Esophagus muscularis mucosa (tissue), 4 donors: ENCODE results near the gene TRAFD1. TPM values are rescaled to one million over a fixed set of nuclear protein-coding genes. Genes with fewer than 3 reads are reported as not detected.

ENCODE experiments used
- DNase-seq: peaks from one replicate; pipeline ENCODE4 v3.0.0-alpha.2; 2017; ENCODE audit errors: extremely low spot score
- H3K27ac ChIP-seq, 4 donors: fragments of 200-600 bp; sonication (generic); replicated peaks in 1 of 4; 1 replicate in 3 of 4; 2 replicates in 1 of 4; pipeline ENCODE4 v1.5.1; 2016 to 2019; ENCODE audit warnings: mild to moderate bottlenecking in 1 of 4
- H3K27me3 ChIP-seq, 4 donors: fragments of 200-600 bp; sonication (generic); one replicate each; pipeline versions ENCODE4 v1.5.1 to v1.6.0; 2016 to 2019
- H3K36me3 ChIP-seq, 4 donors: fragments of 200-600 bp; sonication (generic); one replicate each; pipeline ENCODE4 v1.5.1; 2016 to 2019
- H3K4me1 ChIP-seq, 4 donors: fragments of 200-600 bp; sonication (generic); one replicate each; pipeline ENCODE4 v1.5.1; 2016 to 2019
- H3K4me3 ChIP-seq, 4 donors: fragments of 200-600 bp; sonication (generic); 1 replicate in 2 of 4; 2 replicates in 2 of 4; pipeline ENCODE4 v1.5.1; 2016 to 2019; ENCODE audit warnings: mild to moderate bottlenecking in 4 of 4, moderate library complexity in 1 of 4
- H3K9me3 ChIP-seq, 4 donors: fragments of 200-600 bp; sonication (generic); 1 replicate in 3 of 4; 2 replicates in 1 of 4; pipeline ENCODE4 v1.5.1; 2016 to 2019
- CTCF ChIP-seq, 3 experiments: fragments of 200-600 bp in 2 of 3; fragments of 450-650 bp in 1 of 3; sonication (generic) in 2 of 3; IDR thresholded peaks; one replicate each; pipeline ENCODE4 v1.5.1; 2017 to 2019; ENCODE audit warnings: antibody characterized with exemption in 3 of 3, mild to moderate bottlenecking in 2 of 3, moderate library complexity in 1 of 3
- EP300 ChIP-seq: sonication (generic); formaldehyde crosslinking; IDR thresholded peaks from one replicate; pipeline ENCODE4 v1.6.1; 2017; ENCODE audit warnings: antibody characterized with exemption
- POLR2A ChIP-seq: fragments of 450-650 bp; IDR thresholded peaks from one replicate; pipeline ENCODE4 v1.6.1; 2017; ENCODE audit warnings: antibody characterized with exemption, moderate library complexity, mild to moderate bottlenecking, low read depth
- POLR2AphosphoS5 ChIP-seq, 2 donors: sonication (generic); formaldehyde crosslinking; IDR thresholded peaks; one replicate each; pipeline ENCODE4 v1.6.1; 2017; ENCODE audit warnings: antibody characterized with exemption in 2 of 2
- WGBS: methylation state at CpG from one replicate; pipeline ENCODE4 v1.1.5; 2018; 5-methylcytosine and 5-hydroxymethylcytosine counted together
- intact Hi-C: fragments of 100-400 bp; cut with DNase I; formaldehyde crosslinking; loops from one replicate; pipeline ENCODE4 v1.15.1; 2023
- total RNA-seq, 4 donors: library from RNA; depleted of rRNA; stranded (reverse); fragments of >200 nt; gene quantifications; one replicate each; pipeline versions ENCODE4 v1.1.0 to v1.2.1, GENCODE V29; 2016

The TRAFD1 gene
- total RNA-seq, 4 donors from 2014 or later = 27.2 to 37.4 (median 30.6) TPM

- H3K4me1 ChIP-seq = peaks cover 29 to 40% (median 34%) of the 10 kb centered on the region in 4 donors
- TF ChIP-seq CTCF (IDR thresholded peaks at IDR 0.05) (no peak), POLR2AphosphoS5 (IDR thresholded peaks at IDR 0.05) (no peak), EP300 (no peak), POLR2A (no peak)
- no peaks in the 10 kb centered on the region for H3K27me3 ChIP-seq
- peak; percentile 34 for DNase-seq
- peaks cover 37 to 55% (median 53%) of the 10 kb centered on the region in 4 donors for H3K36me3 ChIP-seq
- no peak overlapping the region for H3K4me3 ChIP-seq
- no peaks in the 10 kb centered on the region for H3K9me3 ChIP-seq
- WGBS = 82% methylated on average over 3 of the region's 3 CpGs
- intact Hi-C loops = no loop called here
- no peak overlapping the region for H3K27ac ChIP-seq
These were observed 9.4 kb downstream of the TRAFD1 start for GRCh38 chr12:112134731-112135130.

GRCh38 chr12:112140728-112141127, 15.4 kb downstream of the TRAFD1 start:
- TF ChIP-seq EP300 = no peak
- TF ChIP-seq POLR2A = no peak
- Histone ChIP-seq H3K9me3 (no peaks in the 10 kb centered on the region), H3K36me3 (peaks cover 81 to 100% (median 98%) of the 10 kb centered on the region in 4 donors), H3K27me3 (no peaks in the 10 kb centered on the region), H3K4me1 (no peaks in the 10 kb centered on the region), H3K27ac (no peak overlapping the region), H3K4me3 (no peak overlapping the region)
- 89% methylated on average over 5 of the region's 5 CpGs for WGBS
- no peak for DNase-seq
- intact Hi-C loops = loop anchor here (10.0 kb wide), 1 partner anchor 86 kb away; no protein-coding TSS in a partner anchor

GRCh38 chr12:112146123-112146522, 20.8 kb downstream of the TRAFD1 start:
- Histone ChIP-seq H3K27me3 (no peaks in the 10 kb centered on the region), H3K36me3 (peaks cover 84 to 99% (median 96%) of the 10 kb centered on the region in 4 donors), H3K4me1 (peaks cover 0 to 6% (median 0%) of the 10 kb centered on the region in 4 donors), H3K9me3 (no peaks in the 10 kb centered on the region), H3K4me3 (no peak overlapping the region), H3K27ac (no peak overlapping the region)
- TF ChIP-seq EP300 (no peak), POLR2AphosphoS5 (IDR thresholded peaks at IDR 0.05) (no peak), CTCF (IDR thresholded peaks at IDR 0.05) (no peak), POLR2A (no peak)
- DNase-seq = peak; percentile 17
- intact Hi-C loops = loop anchor here (10.0 kb wide), 1 partner anchor 91 kb away; no protein-coding TSS in a partner anchor
- WGBS = 84% methylated on average over 1 of the region's 1 CpG

GRCh38 chr12:112148031-112148513, 22.7 kb downstream of the TRAFD1 start:
- peaks cover 0 to 6% (median 0%) of the 10 kb centered on the region in 4 donors for H3K4me1 ChIP-seq
- DNase-seq = peak; percentile 21
- H3K27me3 ChIP-seq = no peaks in the 10 kb centered on the region
- peak in 1 of 2 donors; percentile 14 for TF ChIP-seq POLR2AphosphoS5 (IDR thresholded peaks at IDR 0.05)
- TF ChIP-seq POLR2A = no peak
- H3K4me3 ChIP-seq = no peak overlapping the region
- no peaks in the 10 kb centered on the region for H3K9me3 ChIP-seq
- no peak overlapping the region for H3K27ac ChIP-seq
- intact Hi-C loops = loop anchor here (10.0 kb wide), 1 partner anchor 93 kb away; no protein-coding TSS in a partner anchor
- H3K36me3 ChIP-seq = peaks cover 81 to 99% (median 96%) of the 10 kb centered on the region in 4 donors
- 76% methylated on average over 2 of the region's 3 CpGs for WGBS

GRCh38 chr12:112149596-112149995, 24.2 kb downstream of the TRAFD1 start:
- Histone ChIP-seq H3K9me3 (no peaks in the 10 kb centered on the region), H3K27me3 (no peaks in the 10 kb centered on the region), H3K27ac (no peak overlapping the region), H3K36me3 (peaks cover 69 to 99% (median 97%) of the 10 kb centered on the region in 4 donors), H3K4me1 (peaks cover 0 to 6% (median 0%) of the 10 kb centered on the region in 4 donors), H3K4me3 (no peak overlapping the region)
- no peak for DNase-seq
- TF ChIP-seq POLR2A = no peak
- TF ChIP-seq EP300 = no peak
- no peak for TF ChIP-seq POLR2AphosphoS5 (IDR thresholded peaks at IDR 0.05)
- TF ChIP-seq CTCF (IDR thresholded peaks at IDR 0.05) = no peak
- intact Hi-C loops = loop anchor here (10.0 kb wide), 1 partner anchor 95 kb away; no protein-coding TSS in a partner anchor
- WGBS = 90% methylated on average over 4 of the region's 5 CpGs
